ENCODE measurements around the gene NOS1.

The NOS1 gene

GRCh38 chr12:117172168-117172567, 189.3 kb downstream of the NOS1 start:
- DNase-seq (ENCODE audit: low read depth in 2 of 2): no peak

- DNase-seq (ENCODE audit: low read depth in 2 of 2): no peak
These were observed 189.8 kb downstream of the NOS1 start for GRCh38 chr12:117171499-117172162.

GRCh38 chr12:117169548-117169947, 191.9 kb downstream of the NOS1 start:
- DNase-seq (ENCODE audit: low read depth in 2 of 2): no peak

- DNase-seq (ENCODE audit: low read depth in 2 of 2): no peak
These were observed 192.4 kb downstream of the NOS1 start for GRCh38 chr12:117168976-117169375.

- no peak for DNase-seq (ENCODE audit: low read depth in 2 of 2)
These were observed 193.7 kb downstream of the NOS1 start for GRCh38 chr12:117167769-117168168.

GRCh38 chr12:117166107-117166506, 195.3 kb downstream of the NOS1 start:
- no peak for DNase-seq (ENCODE audit: low read depth in 2 of 2)

GRCh38 chr12:117165342-117165741, 196.1 kb downstream of the NOS1 start:
- DNase-seq (ENCODE audit: low read depth in 2 of 2): no peak

- no peak for DNase-seq (ENCODE audit: low read depth in 2 of 2)
These were observed 198.8 kb downstream of the NOS1 start for GRCh38 chr12:117162633-117163032.

- DNase-seq (ENCODE audit: low read depth in 2 of 2): no peak
These were observed 199.3 kb downstream of the NOS1 start for GRCh38 chr12:117162167-117162539.

- no peak for DNase-seq (ENCODE audit: low read depth in 2 of 2)
These were observed 199.8 kb downstream of the NOS1 start for GRCh38 chr12:117161460-117162166.

GRCh38 chr12:117159674-117160073, 201.8 kb downstream of the NOS1 start:
- no peak for DNase-seq (ENCODE audit: low read depth in 2 of 2)

GRCh38 chr12:117158911-117159553, 202.4 kb downstream of the NOS1 start:
- no peak for DNase-seq (ENCODE audit: low read depth in 2 of 2)

Measured in fibroblast of skin of left biceps (primary cell).